Nephron progenitor cell (in vitro differentiated cells): ENCODE results near the gene RRAS.

Source experiments
- DNase-seq: peaks from one replicate; pipeline ENCODE4 v3.0.0; 2021
- H3K27ac Mint-ChIP-seq: 2 replicates; pipeline ENCODE4 v1.8.0; 2021; ENCODE audit warnings: mild to moderate bottlenecking, moderate library complexity, mixed read lengths
- H3K27me3 Mint-ChIP-seq: 2 replicates; pipeline ENCODE4 v1.8.0; 2021; ENCODE audit warnings: mild to moderate bottlenecking, low read depth, mixed read lengths; ENCODE audit not compliant: poor library complexity
- H3K36me3 Mint-ChIP-seq: 2 replicates; pipeline ENCODE4 v1.8.0; 2021; ENCODE audit warnings: low read depth, mixed read lengths
- H3K4me1 Mint-ChIP-seq: 2 replicates; pipeline ENCODE4 v1.8.0; 2021; ENCODE audit warnings: mixed read lengths
- H3K4me3 Mint-ChIP-seq: 2 replicates; pipeline ENCODE4 v1.8.0; 2021; ENCODE audit warnings: mild to moderate bottlenecking, moderate library complexity, mixed read lengths
- H3K9me3 Mint-ChIP-seq: 2 replicates; pipeline ENCODE4 v1.8.0; 2021; ENCODE audit warnings: mild to moderate bottlenecking, moderate library complexity, mixed read lengths
- CTCF ChIP-seq: fragments of 200-600 bp; sonication (generic); IDR thresholded peaks from 2 replicates; pipeline ENCODE4 v1.5.0; 2021; ENCODE audit warnings: antibody characterized with exemption

RRAS gene

DNA sequence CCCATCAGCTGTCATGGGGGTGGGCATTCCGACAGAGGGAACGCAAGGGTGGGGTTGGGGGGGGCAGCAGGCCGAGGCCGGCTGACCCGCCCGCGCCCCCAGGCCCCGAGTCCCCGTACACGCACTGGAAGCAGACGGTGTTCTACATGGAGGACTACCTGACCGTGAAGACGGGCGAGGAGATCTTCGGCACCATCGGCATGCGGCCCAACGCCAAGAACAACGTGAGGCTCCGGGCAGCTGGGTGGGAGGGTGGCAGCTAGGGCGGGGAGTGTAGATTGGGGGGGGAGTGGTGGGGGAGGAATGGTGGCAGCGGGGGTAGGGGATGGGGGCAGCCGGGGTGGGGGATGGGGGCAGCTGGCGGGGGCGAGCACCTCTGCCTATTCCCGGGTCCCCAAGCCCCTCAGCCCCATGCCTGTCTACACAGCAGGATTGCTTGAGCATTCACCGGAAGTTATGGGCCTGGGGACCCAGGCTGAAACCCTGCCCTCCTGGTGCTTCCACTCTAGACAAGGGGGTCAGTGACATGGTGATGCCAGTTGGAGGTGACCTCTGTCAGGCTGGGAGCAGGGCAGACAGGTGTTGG lies 46.7 kb upstream of the RRAS start:
- Mint-ChIP-seq H3K27ac (peak overlapping the region; percentile 98), H3K9me3 (no peaks in the 10 kb centered on the region), H3K4me1 (peaks cover 59% of the 10 kb centered on the region), H3K27me3 (no peaks in the 10 kb centered on the region), H3K4me3 (peak overlapping the region; percentile 18), H3K36me3 (peaks cover 41% of the 10 kb centered on the region)
- no peak for DNase-seq
- TF ChIP-seq CTCF: no peak

GRCh38 chr19:49685845-49686332 lies 45.9 kb upstream of the RRAS start:
- no peaks in the 10 kb centered on the region for H3K9me3 Mint-ChIP-seq
- H3K27ac Mint-ChIP-seq: no peak overlapping the region
- no peak for DNase-seq
- H3K36me3 Mint-ChIP-seq: peaks cover 45% of the 10 kb centered on the region
- H3K27me3 Mint-ChIP-seq: no peaks in the 10 kb centered on the region
- no peak overlapping the region for H3K4me3 Mint-ChIP-seq
- H3K4me1 Mint-ChIP-seq: peaks cover 55% of the 10 kb centered on the region
- no peak for TF ChIP-seq CTCF

DNA sequence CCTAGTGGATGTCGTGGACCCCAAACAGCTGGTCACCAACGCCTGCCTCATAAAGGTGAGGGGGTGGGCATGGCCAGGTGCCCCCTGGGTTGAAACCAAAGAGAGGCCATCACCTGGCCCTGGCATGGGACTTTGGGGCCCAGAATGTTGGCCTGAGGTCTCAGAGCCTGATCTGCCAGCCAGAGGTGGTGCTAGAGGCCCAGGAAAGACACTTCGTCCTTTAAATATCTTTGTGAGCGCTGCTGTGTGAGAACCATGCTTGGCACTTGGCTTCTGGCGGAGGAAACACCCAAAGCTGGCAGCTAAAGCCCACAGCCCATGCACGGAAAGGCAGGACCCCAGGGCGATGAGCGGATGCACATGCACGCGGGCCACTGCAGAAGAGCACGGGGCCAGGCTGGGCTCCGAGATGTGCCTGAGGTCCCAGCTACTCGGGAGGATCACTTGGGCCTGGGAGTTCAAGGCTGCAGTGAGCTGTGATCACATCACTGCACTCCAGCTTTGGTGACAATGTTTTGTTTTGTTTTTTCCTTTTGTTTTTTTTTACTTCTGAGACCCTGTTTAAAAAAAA lies 45.1 kb upstream of the RRAS start:
- peak overlapping the region; percentile 71 for H3K27ac Mint-ChIP-seq
- DNase-seq: no peak
- H3K36me3 Mint-ChIP-seq: peaks cover 47% of the 10 kb centered on the region
- peaks cover 55% of the 10 kb centered on the region for H3K4me1 Mint-ChIP-seq
- H3K9me3 Mint-ChIP-seq: no peaks in the 10 kb centered on the region
- TF ChIP-seq CTCF: no peak
- H3K27me3 Mint-ChIP-seq: no peaks in the 10 kb centered on the region
- H3K4me3 Mint-ChIP-seq: no peak overlapping the region

DNA sequence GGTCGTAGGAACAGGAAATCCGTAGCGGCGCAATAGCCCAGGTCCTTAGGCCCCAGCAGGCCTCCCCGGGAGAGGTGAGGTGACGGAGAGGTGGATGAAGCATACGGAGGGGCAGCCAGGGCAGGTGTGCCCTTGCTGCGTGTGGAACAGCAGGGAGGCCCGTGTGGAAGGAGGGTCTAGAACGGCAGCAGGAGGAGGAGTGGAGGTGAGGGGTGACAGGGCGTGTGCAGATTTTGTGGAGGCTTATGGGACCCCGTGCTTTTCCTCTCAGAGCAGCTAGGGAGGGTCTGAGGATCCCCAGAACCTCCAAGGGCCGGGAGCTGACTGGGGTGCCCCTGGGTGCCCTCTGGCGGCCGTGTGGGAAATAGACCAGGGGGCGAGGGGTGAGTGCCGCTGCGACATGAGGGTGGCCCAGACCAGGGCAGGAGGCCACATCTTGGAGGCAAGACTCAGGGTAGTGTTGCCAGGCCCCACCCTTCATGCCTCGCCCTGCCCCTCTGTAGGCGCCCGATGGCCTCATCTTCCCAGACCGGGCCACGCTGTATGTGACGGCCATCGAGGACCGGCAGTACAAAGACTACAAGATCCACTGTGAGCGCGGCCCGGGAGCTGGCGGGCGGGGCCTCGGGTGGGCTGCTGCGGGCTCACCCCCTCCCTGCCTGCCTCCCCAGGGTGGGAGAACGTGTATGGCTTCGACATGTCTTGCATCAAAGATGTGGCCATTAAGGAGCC lies 44.5 kb upstream of the RRAS start:
- no peak overlapping the region for H3K27ac Mint-ChIP-seq

GRCh38 chr19:49683814-49684250 lies 43.9 kb upstream of the RRAS start:
- no peaks in the 10 kb centered on the region for H3K9me3 Mint-ChIP-seq
- no peak for DNase-seq
- no peak overlapping the region for H3K27ac Mint-ChIP-seq
- TF ChIP-seq CTCF: no peak
- H3K4me3 Mint-ChIP-seq: no peak overlapping the region
- H3K36me3 Mint-ChIP-seq: peaks cover 47% of the 10 kb centered on the region
- no peaks in the 10 kb centered on the region for H3K27me3 Mint-ChIP-seq
- H3K4me1 Mint-ChIP-seq: peaks cover 55% of the 10 kb centered on the region

More for the DNA sequence above, 44.5 kb upstream of the RRAS start:
- H3K36me3 Mint-ChIP-seq: peaks cover 47% of the 10 kb centered on the region
- H3K27me3 Mint-ChIP-seq: no peaks in the 10 kb centered on the region
- no peak overlapping the region for H3K4me3 Mint-ChIP-seq
- H3K4me1 Mint-ChIP-seq: peaks cover 55% of the 10 kb centered on the region
- peak; percentile 29 for TF ChIP-seq CTCF
- no peak for DNase-seq
- no peaks in the 10 kb centered on the region for H3K9me3 Mint-ChIP-seq
